Measurements from ENCODE around the gene CLK2. TPM values are rescaled to one million over a fixed set of nuclear protein-coding genes. Genes with fewer than 3 reads are reported as not detected.

The CLK2 gene
- total and polyA plus RNA-seq, 2 of the 13 experiments (the other 11 are each of a cell fraction or from before 2014, with no cell fraction given) = 20.1 to 73.5 TPM

DNA sequence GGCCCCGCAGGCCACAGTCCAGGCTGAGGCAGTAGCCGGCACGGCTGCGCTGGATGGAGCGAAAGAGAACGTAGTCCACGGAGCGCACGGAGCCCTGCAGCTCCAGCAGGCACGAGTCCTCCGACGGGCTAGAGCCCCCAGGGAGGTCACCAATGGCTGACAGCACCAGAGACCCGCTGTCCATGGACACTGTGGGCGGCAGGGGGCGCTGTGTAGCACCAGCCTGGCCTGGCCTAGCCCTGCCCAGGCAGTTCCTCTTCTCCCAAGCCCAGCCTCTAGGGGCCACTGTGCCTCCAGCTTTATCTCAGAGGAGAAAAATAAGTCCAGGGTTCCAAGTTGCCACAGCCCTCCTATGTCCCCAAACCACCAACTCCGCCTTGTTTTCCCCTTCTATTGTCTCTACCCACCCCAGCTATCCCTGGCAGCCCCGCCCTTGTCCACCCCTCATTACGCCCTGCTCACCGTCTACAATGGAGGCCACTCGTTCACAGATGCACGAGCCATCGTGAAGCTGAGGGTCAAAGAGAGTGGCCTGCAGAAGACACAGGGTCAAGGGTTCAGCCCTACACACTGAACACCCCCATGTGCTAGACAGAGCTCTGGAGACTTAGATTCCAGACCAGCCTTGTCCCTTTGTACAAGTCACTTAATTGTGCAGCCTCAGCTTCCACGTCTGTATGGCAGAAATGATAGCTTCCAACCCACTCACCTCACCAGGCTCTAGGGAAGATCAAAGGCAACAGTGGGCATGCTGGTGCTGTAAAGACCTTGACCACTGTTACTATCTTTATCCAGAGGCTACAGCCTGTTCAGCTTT lies 22.5 kb downstream of the CLK2 start (continued):
- TF ChIP-seq, protein P1, sequence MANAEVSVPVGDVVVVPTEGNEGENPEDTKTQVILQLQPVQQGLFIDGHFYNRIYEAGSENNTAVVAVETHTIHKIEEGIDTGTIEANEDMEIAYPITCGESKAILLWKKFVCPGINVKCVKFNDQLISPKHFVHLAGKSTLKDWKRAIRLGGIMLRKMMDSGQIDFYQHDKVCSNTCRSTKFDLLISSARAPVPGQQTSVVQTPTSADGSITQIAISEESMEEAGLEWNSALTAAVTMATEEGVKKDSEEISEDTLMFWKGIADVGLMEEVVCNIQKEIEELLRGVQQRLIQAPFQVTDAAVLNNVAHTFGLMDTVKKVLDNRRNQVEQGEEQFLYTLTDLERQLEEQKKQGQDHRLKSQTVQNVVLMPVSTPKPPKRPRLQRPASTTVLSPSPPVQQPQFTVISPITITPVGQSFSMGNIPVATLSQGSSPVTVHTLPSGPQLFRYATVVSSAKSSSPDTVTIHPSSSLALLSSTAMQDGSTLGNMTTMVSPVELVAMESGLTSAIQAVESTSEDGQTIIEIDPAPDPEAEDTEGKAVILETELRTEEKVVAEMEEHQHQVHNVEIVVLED (CRISPR knock-in tag; IDR thresholded peaks at IDR 0.05; ENCODE audit: borderline replicate concordance) = peak; percentile 47; the same call in 1 of the 2 replicates
- TF ChIP-seq GATAD1 (CRISPR knock-in tag; IDR thresholded peaks at IDR 0.05) (peak; percentile 73), ZNF331 (CRISPR knock-in tag; IDR thresholded peaks at IDR 0.05) (peak; percentile 41; the same call in 1 of the 2 replicates), ZNF75D (CRISPR knock-in tag; IDR thresholded peaks at IDR 0.05; ENCODE audit: borderline replicate concordance) (no peak), DPF2 (CRISPR knock-in tag; IDR thresholded peaks at IDR 0.05; ENCODE audit: borderline replicate concordance, low read depth) (no peak), MAFF (IDR thresholded peaks at IDR 0.05; ENCODE audit: low read depth, low read length) (peak; percentile 5; the same call in 1 of the 2 replicates), NFYC (CRISPR knock-in tag; IDR thresholded peaks at IDR 0.05) (no peak), BCL6 (CRISPR knock-in tag; IDR thresholded peaks at IDR 0.05) (peak; percentile 65), RARA (CRISPR knock-in tag; IDR thresholded peaks at IDR 0.05) (peak; percentile 42), XRCC5 (optimal IDR thresholded peaks at IDR 0.05; ENCODE audit: low read length) (peak; percentile 97), HIVEP1 (CRISPR knock-in tag; IDR thresholded peaks at IDR 0.05) (0 out of 2 replicates have a peak, but pooled peaks have one; percentile 47), NR2F6 (IDR thresholded peaks at IDR 0.05) (peak; percentile 66), NR2F6 (CRISPR knock-in tag; IDR thresholded peaks at IDR 0.05) (peak; percentile 65), SMAD1 (CRISPR knock-in tag; IDR thresholded peaks at IDR 0.05; ENCODE audit: borderline replicate concordance, low read depth) (0 out of 2 replicates have a peak, but pooled peaks have one; percentile 46), ZNF891 (CRISPR knock-in tag; IDR thresholded peaks at IDR 0.05) (no peak), SOX6 (IDR thresholded peaks at IDR 0.05) (no peak), SOX6 (CRISPR knock-in tag; IDR thresholded peaks at IDR 0.05) (peak; percentile 67), EEA1 (CRISPR knock-in tag; IDR thresholded peaks at IDR 0.05; ENCODE audit: borderline replicate concordance) (0 out of 2 replicates have a peak, but pooled peaks have one; percentile 24), SP140L (CRISPR knock-in tag; IDR thresholded peaks at IDR 0.05; ENCODE audit: borderline replicate concordance) (no peak), TBX3 (IDR thresholded peaks at IDR 0.05; ENCODE audit: borderline replicate concordance) (no peak), CHCHD3 (CRISPR knock-in tag; IDR thresholded peaks at IDR 0.05) (0 out of 2 replicates have a peak, but pooled peaks have one; percentile 34), SMAD3 (CRISPR knock-in tag; IDR thresholded peaks at IDR 0.05) (0 out of 2 replicates have a peak, but pooled peaks have one; percentile 31), ISL2 (CRISPR knock-in tag; IDR thresholded peaks at IDR 0.05) (0 out of 2 replicates have a peak, but pooled peaks have one; percentile 63)
- TF ChIP-seq, protein P2, sequence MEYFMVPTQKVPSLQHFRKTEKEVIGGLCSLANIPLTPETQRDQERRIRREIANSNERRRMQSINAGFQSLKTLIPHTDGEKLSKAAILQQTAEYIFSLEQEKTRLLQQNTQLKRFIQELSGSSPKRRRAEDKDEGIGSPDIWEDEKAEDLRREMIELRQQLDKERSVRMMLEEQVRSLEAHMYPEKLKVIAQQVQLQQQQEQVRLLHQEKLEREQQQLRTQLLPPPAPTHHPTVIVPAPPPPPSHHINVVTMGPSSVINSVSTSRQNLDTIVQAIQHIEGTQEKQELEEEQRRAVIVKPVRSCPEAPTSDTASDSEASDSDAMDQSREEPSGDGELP (IDR thresholded peaks at IDR 0.05; ENCODE audit: borderline replicate concordance, low read depth) = peak; percentile 10; the same call in 1 of the 2 replicates
- TF ChIP-seq, protein P3, sequence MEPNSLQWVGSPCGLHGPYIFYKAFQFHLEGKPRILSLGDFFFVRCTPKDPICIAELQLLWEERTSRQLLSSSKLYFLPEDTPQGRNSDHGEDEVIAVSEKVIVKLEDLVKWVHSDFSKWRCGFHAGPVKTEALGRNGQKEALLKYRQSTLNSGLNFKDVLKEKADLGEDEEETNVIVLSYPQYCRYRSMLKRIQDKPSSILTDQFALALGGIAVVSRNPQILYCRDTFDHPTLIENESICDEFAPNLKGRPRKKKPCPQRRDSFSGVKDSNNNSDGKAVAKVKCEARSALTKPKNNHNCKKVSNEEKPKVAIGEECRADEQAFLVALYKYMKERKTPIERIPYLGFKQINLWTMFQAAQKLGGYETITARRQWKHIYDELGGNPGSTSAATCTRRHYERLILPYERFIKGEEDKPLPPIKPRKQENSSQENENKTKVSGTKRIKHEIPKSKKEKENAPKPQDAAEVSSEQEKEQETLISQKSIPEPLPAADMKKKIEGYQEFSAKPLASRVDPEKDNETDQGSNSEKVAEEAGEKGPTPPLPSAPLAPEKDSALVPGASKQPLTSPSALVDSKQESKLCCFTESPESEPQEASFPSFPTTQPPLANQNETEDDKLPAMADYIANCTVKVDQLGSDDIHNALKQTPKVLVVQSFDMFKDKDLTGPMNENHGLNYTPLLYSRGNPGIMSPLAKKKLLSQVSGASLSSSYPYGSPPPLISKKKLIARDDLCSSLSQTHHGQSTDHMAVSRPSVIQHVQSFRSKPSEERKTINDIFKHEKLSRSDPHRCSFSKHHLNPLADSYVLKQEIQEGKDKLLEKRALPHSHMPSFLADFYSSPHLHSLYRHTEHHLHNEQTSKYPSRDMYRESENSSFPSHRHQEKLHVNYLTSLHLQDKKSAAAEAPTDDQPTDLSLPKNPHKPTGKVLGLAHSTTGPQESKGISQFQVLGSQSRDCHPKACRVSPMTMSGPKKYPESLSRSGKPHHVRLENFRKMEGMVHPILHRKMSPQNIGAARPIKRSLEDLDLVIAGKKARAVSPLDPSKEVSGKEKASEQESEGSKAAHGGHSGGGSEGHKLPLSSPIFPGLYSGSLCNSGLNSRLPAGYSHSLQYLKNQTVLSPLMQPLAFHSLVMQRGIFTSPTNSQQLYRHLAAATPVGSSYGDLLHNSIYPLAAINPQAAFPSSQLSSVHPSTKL (CRISPR knock-in tag; IDR thresholded peaks at IDR 0.05) = peak; percentile 7; the same call in 1 of the 2 replicates

Measured in HepG2 (cell line).